ENCODE measurements around the gene XYLT1. TPM values are rescaled to one million over a fixed set of nuclear protein-coding genes. Genes with fewer than 3 reads are reported as not detected.

The XYLT1 gene
- total and polyA plus RNA-seq, 2 of the 13 experiments (the other 11 are each of a cell fraction or from before 2014, with no cell fraction given) = not detected

DNA sequence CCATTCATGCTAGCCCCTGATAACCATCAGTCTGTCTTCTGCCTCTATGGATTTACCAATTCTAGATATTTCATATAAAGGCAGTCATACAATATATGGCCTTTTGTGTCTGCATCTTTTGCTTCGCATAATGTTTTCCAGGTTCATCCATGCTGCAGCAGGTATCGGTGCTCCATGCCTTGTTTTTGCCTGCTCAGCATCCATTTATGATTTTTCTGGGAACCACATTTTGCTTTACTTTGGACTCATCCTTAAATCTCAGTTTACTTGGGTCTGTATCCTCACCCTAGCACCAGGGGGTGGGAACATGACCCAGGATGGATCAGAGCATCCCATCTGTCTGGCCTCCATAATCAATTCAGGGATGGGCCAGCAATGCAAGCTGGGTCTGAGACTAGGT is 325.7 kb downstream of the XYLT1 start:
- POLR2A ChIA-PET = no interaction called here
- WGBS (ENCODE audit: low lambda C conversion rate) = 4% methylated on average over 2 of the region's 2 CpGs

DNA sequence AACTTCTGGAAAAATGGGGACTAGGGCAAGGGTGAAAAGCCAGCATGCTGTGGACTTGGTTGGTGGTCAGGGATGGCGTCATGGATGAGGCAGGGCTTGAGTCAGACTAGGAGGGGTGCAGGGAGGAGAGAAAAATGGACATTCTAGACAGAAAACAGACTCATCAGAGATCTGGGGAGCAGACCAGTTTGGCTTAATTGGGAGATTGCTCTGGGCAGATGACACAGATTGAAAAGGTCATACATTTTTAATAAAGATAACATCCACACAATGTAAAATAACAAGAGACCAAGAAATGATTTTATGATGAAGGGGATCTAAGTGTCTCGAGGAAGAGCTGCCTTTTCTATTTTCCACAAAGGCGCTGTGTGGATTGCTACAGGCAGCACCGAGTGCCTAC is 326.3 kb downstream of the XYLT1 start:
- H2AFZ ChIP-seq (ENCODE audit: low read length) = no peak overlapping the region
- DNase-seq (ENCODE audit: low spot score) (no peak), ATAC-seq (no peak), FAIRE-seq (no peak)
- BruUV-seq (replicated peaks) = no TSS peak
- H4K20me1 ChIP-seq (ENCODE audit: insufficient read depth, low read length) = no peaks in the 10 kb centered on the region
- H3K4me3 ChIP-seq (replicated peaks in 1 of 3; ENCODE audit: insufficient read depth in 1 of 3, low read depth in 2 of 3, low read length in 3 of 3) = no peak overlapping the region
- H3K4me1 ChIP-seq (ENCODE audit: insufficient read depth, low read length) = no peaks in the 10 kb centered on the region
- H3K36me3 ChIP-seq (replicated peaks in 1 of 2; ENCODE audit: control insufficient read depth in 1 of 2, insufficient read depth in 2 of 2, low read length in 2 of 2) = no peaks in the 10 kb centered on the region
- H3K9me3 ChIP-seq (ENCODE audit: low read length) = no peaks in the 10 kb centered on the region
- ChIA-PET CTCF (ENCODE audit: low intra/inter-chr PET ratio, low total read pairs) (no interaction called here), POLR2A (no interaction called here)
- H3K4me2 ChIP-seq (ENCODE audit: low read depth, low read length) = no peak overlapping the region
- no peaks in the 10 kb centered on the region for H3K79me2 ChIP-seq (ENCODE audit: insufficient read depth, low read length)
- WGBS (ENCODE audit: low lambda C conversion rate) = 0% methylated on average over 4 of the region's 4 CpGs
- H3K27me3 ChIP-seq (ENCODE audit: control insufficient read depth in 1 of 2, insufficient read depth in 2 of 2, low read length in 2 of 2) = no peaks in the 10 kb centered on the region
- TF ChIP-seq, protein P1, sequence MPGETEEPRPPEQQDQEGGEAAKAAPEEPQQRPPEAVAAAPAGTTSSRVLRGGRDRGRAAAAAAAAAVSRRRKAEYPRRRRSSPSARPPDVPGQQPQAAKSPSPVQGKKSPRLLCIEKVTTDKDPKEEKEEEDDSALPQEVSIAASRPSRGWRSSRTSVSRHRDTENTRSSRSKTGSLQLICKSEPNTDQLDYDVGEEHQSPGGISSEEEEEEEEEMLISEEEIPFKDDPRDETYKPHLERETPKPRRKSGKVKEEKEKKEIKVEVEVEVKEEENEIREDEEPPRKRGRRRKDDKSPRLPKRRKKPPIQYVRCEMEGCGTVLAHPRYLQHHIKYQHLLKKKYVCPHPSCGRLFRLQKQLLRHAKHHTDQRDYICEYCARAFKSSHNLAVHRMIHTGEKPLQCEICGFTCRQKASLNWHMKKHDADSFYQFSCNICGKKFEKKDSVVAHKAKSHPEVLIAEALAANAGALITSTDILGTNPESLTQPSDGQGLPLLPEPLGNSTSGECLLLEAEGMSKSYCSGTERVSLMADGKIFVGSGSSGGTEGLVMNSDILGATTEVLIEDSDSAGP (CRISPR knock-in tag; IDR thresholded peaks at IDR 0.05; ENCODE audit: borderline replicate concordance) = no peak
- TF ChIP-seq, protein P2, sequence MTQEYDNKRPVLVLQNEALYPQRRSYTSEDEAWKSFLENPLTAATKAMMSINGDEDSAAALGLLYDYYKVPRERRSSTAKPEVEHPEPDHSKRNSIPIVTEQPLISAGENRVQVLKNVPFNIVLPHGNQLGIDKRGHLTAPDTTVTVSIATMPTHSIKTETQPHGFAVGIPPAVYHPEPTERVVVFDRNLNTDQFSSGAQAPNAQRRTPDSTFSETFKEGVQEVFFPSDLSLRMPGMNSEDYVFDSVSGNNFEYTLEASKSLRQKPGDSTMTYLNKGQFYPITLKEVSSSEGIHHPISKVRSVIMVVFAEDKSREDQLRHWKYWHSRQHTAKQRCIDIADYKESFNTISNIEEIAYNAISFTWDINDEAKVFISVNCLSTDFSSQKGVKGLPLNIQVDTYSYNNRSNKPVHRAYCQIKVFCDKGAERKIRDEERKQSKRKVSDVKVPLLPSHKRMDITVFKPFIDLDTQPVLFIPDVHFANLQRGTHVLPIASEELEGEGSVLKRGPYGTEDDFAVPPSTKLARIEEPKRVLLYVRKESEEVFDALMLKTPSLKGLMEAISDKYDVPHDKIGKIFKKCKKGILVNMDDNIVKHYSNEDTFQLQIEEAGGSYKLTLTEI (CRISPR knock-in tag; conservative IDR thresholded peaks at IDR 0.05) = no peak
- TF ChIP-seq TCF7 (IDR thresholded peaks at IDR 0.05; ENCODE audit: low read depth) (no peak), ZNF354B (CRISPR knock-in tag; IDR thresholded peaks at IDR 0.05) (no peak), ZNF737 (CRISPR knock-in tag; IDR thresholded peaks at IDR 0.05; ENCODE audit: borderline replicate concordance) (no peak), SIN3A (IDR thresholded peaks at IDR 0.05; ENCODE audit: borderline replicate concordance, low read depth, low read length) (no peak), PHF5A (CRISPR knock-in tag; IDR thresholded peaks at IDR 0.05; ENCODE audit: low read depth, unreplicated experiment) (no peak), NFRKB (IDR thresholded peaks at IDR 0.05) (no peak)
- intact Hi-C loops (cut with micrococcal nuclease; ENCODE audit: unreplicated experiment) (no loop called here), in situ Hi-C loops (cut with HindIII; ENCODE audit: extremely low pct_ligation_motif_present, low pct_unique_long_range_greater_than_20kb) (no loop called here)
- no peak overlapping the region for H3K9ac ChIP-seq (ENCODE audit: insufficient read depth, low read depth, low read length)
- H3K27ac ChIP-seq (ENCODE audit: extremely low read length, insufficient read depth, low read length) = no peak overlapping the region

More for the DNA sequence above, 325.7 kb downstream of the XYLT1 start:
- ATAC-seq = no peak
- Histone ChIP-seq H3K4me3 (replicated peaks in 1 of 3; ENCODE audit: insufficient read depth in 1 of 3, low read depth in 2 of 3, low read length in 3 of 3) (no peak overlapping the region), H3K36me3 (replicated peaks in 1 of 2; ENCODE audit: control insufficient read depth in 1 of 2, insufficient read depth in 2 of 2, low read length in 2 of 2) (no peaks in the 10 kb centered on the region), H3K4me1 (ENCODE audit: insufficient read depth, low read length) (no peaks in the 10 kb centered on the region), H3K9me3 (ENCODE audit: low read length) (no peaks in the 10 kb centered on the region), H3K9ac (ENCODE audit: insufficient read depth, low read depth, low read length) (no peak overlapping the region), H2AFZ (ENCODE audit: low read length) (no peak overlapping the region), H3K79me2 (ENCODE audit: insufficient read depth, low read length) (no peaks in the 10 kb centered on the region), H3K27me3 (ENCODE audit: control insufficient read depth in 1 of 2, insufficient read depth in 2 of 2, low read length in 2 of 2) (no peaks in the 10 kb centered on the region), H3K4me2 (ENCODE audit: low read depth, low read length) (no peak overlapping the region), H3K27ac (ENCODE audit: extremely low read length, insufficient read depth, low read length) (no peak overlapping the region), H4K20me1 (ENCODE audit: insufficient read depth, low read length) (no peaks in the 10 kb centered on the region)
- in situ Hi-C loops (cut with HindIII; ENCODE audit: extremely low pct_ligation_motif_present, low pct_unique_long_range_greater_than_20kb) = no loop called here
- FAIRE-seq = no peak
- CTCF ChIA-PET (ENCODE audit: low intra/inter-chr PET ratio, low total read pairs) = no interaction called here
- TF ChIP-seq SNRNP70 (IDR thresholded peaks at IDR 0.05; ENCODE audit: low read depth, low read length) = no peak
- TF ChIP-seq HNRNPUL1 (IDR thresholded peaks at IDR 0.05; ENCODE audit: low read depth, low read length) = no peak
- TF ChIP-seq MAFF (IDR thresholded peaks at IDR 0.05; ENCODE audit: low read depth, low read length) = peak; percentile 22; the same call in 1 of the 2 replicates
- no peak for TF ChIP-seq ZNF720 (CRISPR knock-in tag; IDR thresholded peaks at IDR 0.05)
- no peak for TF ChIP-seq FLYWCH1 (CRISPR knock-in tag; IDR thresholded peaks at IDR 0.05)
- TF ChIP-seq NFYC (CRISPR knock-in tag; IDR thresholded peaks at IDR 0.05) = no peak
- peak; percentile 60 to 67 for TF ChIP-seq MAFK (conservative IDR thresholded peaks at IDR 0.05 in 1 of 2, IDR thresholded peaks at IDR 0.05 in 1 of 2; ENCODE audit: low read length in 2 of 2)
- DNase-seq (ENCODE audit: low spot score) = no peak
- intact Hi-C loops (cut with micrococcal nuclease; ENCODE audit: unreplicated experiment) = no loop called here
- no TSS peak for BruUV-seq (replicated peaks)

Data from HepG2 (cell line).